Prostate gland (tissue), 2 donors: ENCODE results near the gene NF2. TPM values are rescaled to one million over a fixed set of nuclear protein-coding genes. Genes with fewer than 3 reads are reported as not detected.
"Not testable (repeated sequence)": the region's sequence is repeated elsewhere in the genome, so short reads cannot be mapped to it uniquely, and the experiment has no call there.

Experiments used
- DNase-seq: peaks from one replicate; pipeline ENCODE4 v3.0.0-alpha.2; 2019; ENCODE audit warnings: low spot score
- H3K27ac ChIP-seq, 2 donors: fragments of 200-600 bp; sonication (generic); 2 replicates each; pipeline ENCODE4 v1.5.1; 2017 to 2019
- H3K27me3 ChIP-seq: fragments of 200-600 bp; sonication (generic); replicated peaks from 2 replicates; pipeline ENCODE4 v1.5.1; 2019; ENCODE audit not compliant: insufficient read depth
- H3K36me3 ChIP-seq, 2 donors: fragments of 200-600 bp; sonication (generic); 1 replicate in 1 of 2; 2 replicates in 1 of 2; pipeline versions ENCODE4 v1.5.1 to v1.8.1; 2017 to 2019
- H3K4me1 ChIP-seq: fragments of 200-600 bp; sonication (generic); replicated peaks from 2 replicates; pipeline ENCODE4 v1.5.1; 2019
- H3K4me3 ChIP-seq, 2 donors: fragments of 200-600 bp; sonication (generic); 2 replicates each; pipeline ENCODE4 v1.5.1; 2017 to 2019
- H3K9me3 ChIP-seq: fragments of 200-600 bp; sonication (generic); 2 replicates; pipeline ENCODE4 v1.5.1; 2017
- CTCF ChIP-seq, 4 experiments: fragments of 200-600 bp in 2 of 4; fragments of 450-650 bp in 2 of 4; sonication (generic) in 2 of 4; IDR thresholded peaks; 1 replicate in 3 of 4; 2 replicates in 1 of 4; pipeline ENCODE4 v1.5.1; 2016 to 2019; ENCODE audit warnings: antibody characterized with exemption in 4 of 4, mild to moderate bottlenecking in 2 of 4, moderate library complexity in 2 of 4
- POLR2A ChIP-seq: fragments of 450-650 bp; IDR thresholded peaks from one replicate; pipeline ENCODE4 v1.6.1; 2016; ENCODE audit warnings: antibody characterized with exemption, mild to moderate bottlenecking
- POLR2AphosphoS5 ChIP-seq: sonication (generic); formaldehyde crosslinking; IDR thresholded peaks from one replicate; pipeline ENCODE4 v1.6.1; 2017; ENCODE audit warnings: antibody characterized with exemption
- WGBS: methylation state at CpG from one replicate; pipeline ENCODE4 v1.1.5; 2018; 5-methylcytosine and 5-hydroxymethylcytosine counted together
- intact Hi-C: fragments of 100-400 bp; cut with DNase I; formaldehyde crosslinking; loops from one replicate; pipeline ENCODE4 v1.14.2; 2022
- total RNA-seq, 2 donors: library from RNA; depleted of rRNA; stranded (reverse); fragments of >200 nt; gene quantifications; one replicate each; pipeline ENCODE4 v1.1.0, GENCODE V29; 2016

The NF2 gene
- total RNA-seq, 2 donors from 2014 or later: 32.3 to 34.7 TPM

- Histone ChIP-seq H3K36me3 (no peaks in the 10 kb centered on the region), H3K4me1 (no peaks in the 10 kb centered on the region), H3K27me3 (no peaks in the 10 kb centered on the region), H3K4me3 (no peak overlapping the region), H3K9me3 (no peaks in the 10 kb centered on the region), H3K27ac (no peak overlapping the region)
- intact Hi-C loops: no loop called here
- TF ChIP-seq POLR2A (no peak), POLR2AphosphoS5 (no peak), CTCF (IDR thresholded peaks at IDR 0.05) (no peak)
- DNase-seq: no peak
- WGBS: 88% methylated on average over 10 of the region's 10 CpGs
Observed at GRCh38 chr22:29596408-29596807, 7.0 kb upstream of the NF2 start.

GRCh38 chr22:29597871-29598683, 5.4 kb upstream of the NF2 start:
- H3K4me3 ChIP-seq, H3K27me3 ChIP-seq, H3K27ac ChIP-seq, H3K9me3 ChIP-seq, H3K4me1 ChIP-seq, H3K36me3 ChIP-seq, DNase-seq, intact Hi-C loops: not testable (repeated sequence)
- 92% methylated on average over 56 of the region's 57 CpGs for WGBS

GRCh38 chr22:29598684-29599020, 4.8 kb upstream of the NF2 start:
- no peaks in the 10 kb centered on the region for H3K36me3 ChIP-seq
- DNase-seq: no peak
- WGBS: 87% methylated on average over 3 of the region's 3 CpGs
- no peaks in the 10 kb centered on the region for H3K4me1 ChIP-seq
- TF ChIP-seq POLR2AphosphoS5 (no peak), CTCF (IDR thresholded peaks at IDR 0.05) (no peak), POLR2A (no peak)
- no peaks in the 10 kb centered on the region for H3K9me3 ChIP-seq
- no peak overlapping the region for H3K4me3 ChIP-seq
- intact Hi-C loops: no loop called here
- no peak overlapping the region for H3K27ac ChIP-seq
- no peaks in the 10 kb centered on the region for H3K27me3 ChIP-seq

DNA sequence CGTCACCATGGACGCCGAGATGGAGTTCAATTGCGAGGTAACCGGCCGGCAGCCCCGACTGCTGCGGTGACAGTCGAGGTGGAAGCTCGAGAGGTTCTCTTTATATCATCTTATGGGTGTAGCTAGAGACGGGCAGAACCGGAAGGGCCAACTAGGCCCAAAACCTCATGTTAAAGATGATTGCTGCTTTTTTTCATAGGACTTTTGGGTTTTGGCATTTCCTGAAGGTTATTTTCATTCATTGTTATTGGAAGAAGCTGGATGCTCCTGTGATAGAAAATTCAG, 585 bp downstream of the NF2 start:
- intact Hi-C loops: no loop called here
- no peaks in the 10 kb centered on the region for H3K27me3 ChIP-seq
- 0% methylated on average over 12 of the region's 12 CpGs for WGBS
- H3K36me3 ChIP-seq: no peaks in the 10 kb centered on the region
- peak overlapping the region; percentile 88 to 90 for H3K27ac ChIP-seq
- no peaks in the 10 kb centered on the region for H3K9me3 ChIP-seq
- TF ChIP-seq CTCF (IDR thresholded peaks at IDR 0.05): no peak
- no peak for TF ChIP-seq POLR2A
- TF ChIP-seq POLR2AphosphoS5: no peak
- DNase-seq: peak; percentile 24
- peak overlapping the region; percentile 68 to 95 for H3K4me3 ChIP-seq
- peaks cover 3% of the 10 kb centered on the region for H3K4me1 ChIP-seq

- Histone ChIP-seq H3K27me3 (no peaks in the 10 kb centered on the region), H3K27ac (no peak overlapping the region), H3K9me3 (no peaks in the 10 kb centered on the region), H3K4me3 (no peak overlapping the region), H3K4me1 (peaks cover 3% of the 10 kb centered on the region), H3K36me3 (no peaks in the 10 kb centered on the region)
- 92% methylated on average over 5 of the region's 5 CpGs for WGBS
- intact Hi-C loops: no loop called here
- no peak for DNase-seq
- TF ChIP-seq POLR2AphosphoS5: no peak
- no peak for TF ChIP-seq CTCF (IDR thresholded peaks at IDR 0.05)
- TF ChIP-seq POLR2A: no peak
Observed at GRCh38 chr22:29605527-29605850, 2.1 kb downstream of the NF2 start.
